ENCODE results near the gene LCNL1.

The LCNL1 gene

GRCh38 chr9:136962701-136963248, 20.0 kb upstream of the LCNL1 start:
- peak overlapping the region; percentile 61 for H3K18ac ChIP-seq (ENCODE audit: low read length)
- peak overlapping the region; percentile 76 for H2AK5ac ChIP-seq (ENCODE audit: low read depth, low read length)
- H3K14ac ChIP-seq (ENCODE audit: low read length): peak overlapping the region; percentile 86
- H4K8ac ChIP-seq (ENCODE audit: low read depth, low read length): no peak overlapping the region
- no peak overlapping the region for H2AFZ ChIP-seq (ENCODE audit: low read length)
- H4K91ac ChIP-seq (ENCODE audit: low read depth, low read length, poor library complexity): no peak overlapping the region
- no peak overlapping the region for H2BK5ac ChIP-seq (ENCODE audit: low read length)
- no peaks in the 10 kb centered on the region for H3K36me3 ChIP-seq (replicated peaks in 1 of 2; ENCODE audit: control insufficient read depth in 2 of 2, insufficient read depth in 2 of 2, low read length in 2 of 2)
- H2BK120ac ChIP-seq (ENCODE audit: low read depth, low read length): no peak overlapping the region
- peaks cover 0 to 1% of the 10 kb centered on the region in 2 donors for H3K9me3 ChIP-seq (replicated peaks in 1 of 2; ENCODE audit: control insufficient read depth in 2 of 2, insufficient read depth in 1 of 2, low read depth in 1 of 2, low read length in 2 of 2)
- H2BK12ac ChIP-seq (ENCODE audit: low read length): peak overlapping the region; percentile 100
- peak overlapping the region; percentile 71 for H3K9ac ChIP-seq (ENCODE audit: low read depth, low read length, poor library complexity)
- peaks cover 3% of the 10 kb centered on the region for H3K79me1 ChIP-seq (ENCODE audit: low read depth, low read length)
- peaks cover 0 to 21% (median 0%) of the 10 kb centered on the region in 3 experiments for H3K27me3 ChIP-seq (ENCODE audit: control insufficient read depth in 3 of 3, insufficient read depth in 3 of 3, low read depth in 1 of 3, low read length in 3 of 3)
- no peak overlapping the region for H3K4ac ChIP-seq (ENCODE audit: low read length)
- H2BK15ac ChIP-seq (ENCODE audit: low read length): no peak overlapping the region
- no peak overlapping the region for H3K27ac ChIP-seq (replicated peaks; ENCODE audit: low read length)
- peak overlapping the region; percentile 66 for H3K23ac ChIP-seq (ENCODE audit: low read depth, low read length, poor library complexity)
- no peak for DNase-seq (ENCODE audit: low spot score)
- no peak overlapping the region for H3K4me2 ChIP-seq (ENCODE audit: insufficient read depth, low read length, poor library complexity, severe bottlenecking)
- H3K4me1 ChIP-seq (ENCODE audit: control insufficient read depth in 2 of 2, insufficient read depth in 1 of 2, low read depth in 1 of 2, low read length in 2 of 2): peaks cover 8 to 15% of the 10 kb centered on the region in 2 donors
- WGBS, 2 donors (ENCODE audit: extremely low coverage in 2 of 2, insufficient read length in 2 of 2, insufficient replicate concordance in 1 of 2): no CpG with 5 or more reads among the region's 11 CpGs
- no peak overlapping the region for H3K4me3 ChIP-seq (ENCODE audit: low read length in 2 of 2)

- no peak overlapping the region for H3K4me3 ChIP-seq (ENCODE audit: low read length in 2 of 2)
- H3K9ac ChIP-seq (ENCODE audit: low read depth, low read length, poor library complexity): no peak overlapping the region
- no peak for DNase-seq (ENCODE audit: low spot score)
- peak overlapping the region; percentile 66 for H3K4ac ChIP-seq (ENCODE audit: low read length)
- H2AFZ ChIP-seq (ENCODE audit: low read length): peak overlapping the region; percentile 56
- H2AK5ac ChIP-seq (ENCODE audit: low read depth, low read length): peak overlapping the region; percentile 76
- H2BK15ac ChIP-seq (ENCODE audit: low read length): peak overlapping the region; percentile 97
- no peak overlapping the region for H3K27ac ChIP-seq (replicated peaks; ENCODE audit: low read length)
- H3K79me1 ChIP-seq (ENCODE audit: low read depth, low read length): peaks cover 3% of the 10 kb centered on the region
- peak overlapping the region; percentile 21 for H3K14ac ChIP-seq (ENCODE audit: low read length)
- H3K9me3 ChIP-seq (replicated peaks in 1 of 2; ENCODE audit: control insufficient read depth in 2 of 2, insufficient read depth in 1 of 2, low read depth in 1 of 2, low read length in 2 of 2): peaks cover 0 to 1% of the 10 kb centered on the region in 2 donors
- H2BK5ac ChIP-seq (ENCODE audit: low read length): no peak overlapping the region
- no peak overlapping the region for H3K4me2 ChIP-seq (ENCODE audit: insufficient read depth, low read length, poor library complexity, severe bottlenecking)
- H4K8ac ChIP-seq (ENCODE audit: low read depth, low read length): no peak overlapping the region
- peak overlapping the region; percentile 81 for H2BK120ac ChIP-seq (ENCODE audit: low read depth, low read length)
- no peak overlapping the region for H3K23ac ChIP-seq (ENCODE audit: low read depth, low read length, poor library complexity)
- peak overlapping the region; percentile 83 for H3K18ac ChIP-seq (ENCODE audit: low read length)
- H4K91ac ChIP-seq (ENCODE audit: low read depth, low read length, poor library complexity): no peak overlapping the region
- peaks cover 0 to 21% (median 0%) of the 10 kb centered on the region in 3 experiments for H3K27me3 ChIP-seq (ENCODE audit: control insufficient read depth in 3 of 3, insufficient read depth in 3 of 3, low read depth in 1 of 3, low read length in 3 of 3)
- WGBS, 2 donors (ENCODE audit: extremely low coverage in 2 of 2, insufficient read length in 2 of 2, insufficient replicate concordance in 1 of 2): no CpG with 5 or more reads among the region's 15 CpGs
- no peaks in the 10 kb centered on the region for H3K36me3 ChIP-seq (replicated peaks in 1 of 2; ENCODE audit: control insufficient read depth in 2 of 2, insufficient read depth in 2 of 2, low read length in 2 of 2)
- H3K4me1 ChIP-seq (ENCODE audit: control insufficient read depth in 2 of 2, insufficient read depth in 1 of 2, low read depth in 1 of 2, low read length in 2 of 2): peaks cover 8 to 15% of the 10 kb centered on the region in 2 donors
- H2BK12ac ChIP-seq (ENCODE audit: low read length): peak overlapping the region; percentile 58
Measured at GRCh38 chr9:136963341-136963740, 19.5 kb upstream of the LCNL1 start.

DNA sequence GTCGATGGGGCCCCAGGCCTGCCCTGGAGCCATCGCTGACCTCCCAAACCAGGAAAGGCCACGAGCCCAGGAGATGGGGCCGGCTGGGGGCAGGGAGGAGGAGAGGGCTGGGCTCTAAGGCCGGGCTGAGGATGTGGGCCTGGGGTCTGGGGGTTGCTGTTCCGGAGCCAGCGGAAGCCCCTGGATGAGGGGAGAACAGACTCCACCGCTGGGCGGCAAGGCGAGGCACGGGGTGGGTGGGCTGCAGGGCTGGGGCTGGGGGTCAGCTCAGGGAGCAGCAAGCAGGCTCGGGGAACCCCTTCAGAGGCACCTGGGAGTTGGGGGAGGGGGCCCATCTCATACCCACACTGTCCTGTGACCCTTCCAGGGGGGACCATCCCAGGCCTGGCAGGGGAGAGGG, 19.0 kb upstream of the LCNL1 start:
- Histone ChIP-seq H3K27me3 (ENCODE audit: control insufficient read depth in 3 of 3, insufficient read depth in 3 of 3, low read depth in 1 of 3, low read length in 3 of 3) (peaks cover 0 to 21% (median 0%) of the 10 kb centered on the region in 3 experiments), H3K79me1 (ENCODE audit: low read depth, low read length) (peaks cover 1% of the 10 kb centered on the region), H3K4me1 (ENCODE audit: control insufficient read depth in 2 of 2, insufficient read depth in 1 of 2, low read depth in 1 of 2, low read length in 2 of 2) (peaks cover 8 to 15% of the 10 kb centered on the region in 2 donors), H3K4me3 (ENCODE audit: low read length in 2 of 2) (no peak overlapping the region), H3K14ac (ENCODE audit: low read length) (peak overlapping the region; percentile 8), H3K36me3 (replicated peaks in 1 of 2; ENCODE audit: control insufficient read depth in 2 of 2, insufficient read depth in 2 of 2, low read length in 2 of 2) (no peaks in the 10 kb centered on the region), H2BK15ac (ENCODE audit: low read length) (peak overlapping the region; percentile 97), H3K4ac (ENCODE audit: low read length) (peak overlapping the region; percentile 66), H4K8ac (ENCODE audit: low read depth, low read length) (no peak overlapping the region), H4K91ac (ENCODE audit: low read depth, low read length, poor library complexity) (no peak overlapping the region), H3K27ac (replicated peaks; ENCODE audit: low read length) (no peak overlapping the region), H3K18ac (ENCODE audit: low read length) (peak overlapping the region; percentile 85), H3K9ac (ENCODE audit: low read depth, low read length, poor library complexity) (no peak overlapping the region), H3K4me2 (ENCODE audit: insufficient read depth, low read length, poor library complexity, severe bottlenecking) (no peak overlapping the region), H2AFZ (ENCODE audit: low read length) (peak overlapping the region; percentile 56), H2AK5ac (ENCODE audit: low read depth, low read length) (peak overlapping the region; percentile 76), H2BK5ac (ENCODE audit: low read length) (no peak overlapping the region), H3K9me3 (replicated peaks in 1 of 2; ENCODE audit: control insufficient read depth in 2 of 2, insufficient read depth in 1 of 2, low read depth in 1 of 2, low read length in 2 of 2) (peaks cover 0 to 1% of the 10 kb centered on the region in 2 donors), H3K23ac (ENCODE audit: low read depth, low read length, poor library complexity) (no peak overlapping the region), H2BK120ac (ENCODE audit: low read depth, low read length) (peak overlapping the region; percentile 81), H2BK12ac (ENCODE audit: low read length) (peak overlapping the region; percentile 41)
- DNase-seq (ENCODE audit: low spot score): no peak
- WGBS, 2 donors (ENCODE audit: extremely low coverage in 2 of 2, insufficient read length in 2 of 2, insufficient replicate concordance in 1 of 2): no CpG with 5 or more reads among the region's 12 CpGs

DNA sequence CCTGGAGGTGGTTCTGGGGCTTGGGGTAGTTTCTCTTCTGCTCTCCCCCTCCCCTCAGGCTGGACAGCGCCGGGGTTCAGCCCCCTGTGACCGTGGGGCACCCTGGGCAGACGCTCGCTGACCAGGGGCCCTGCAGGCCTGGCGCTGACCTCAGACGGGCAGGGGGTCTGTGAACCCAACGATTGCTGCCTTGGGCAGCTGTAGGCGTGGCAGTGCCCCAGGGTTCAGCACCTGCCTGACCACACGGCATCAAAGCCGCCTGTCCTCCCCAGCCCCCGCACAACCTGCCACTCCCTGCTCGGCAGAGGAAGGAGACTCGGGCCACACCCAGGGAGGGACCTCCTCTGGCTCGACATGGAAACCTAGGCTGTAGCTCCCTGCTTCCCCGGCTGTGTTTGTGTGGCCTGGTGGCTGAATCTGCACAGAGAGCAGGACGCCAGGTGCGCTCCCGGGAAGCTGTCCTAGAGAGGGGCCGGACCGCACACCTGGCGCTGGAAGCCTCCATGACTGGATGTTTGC, 18.6 kb upstream of the LCNL1 start:
- peak overlapping the region; percentile 84 for H2BK12ac ChIP-seq (ENCODE audit: low read length)
- peaks cover 1% of the 10 kb centered on the region for H3K79me1 ChIP-seq (ENCODE audit: low read depth, low read length)
- H3K18ac ChIP-seq (ENCODE audit: low read length): peak overlapping the region; percentile 85
- H2BK15ac ChIP-seq (ENCODE audit: low read length): peak overlapping the region; percentile 89
- peak overlapping the region; percentile 38 for H3K14ac ChIP-seq (ENCODE audit: low read length)
- no peak overlapping the region for H3K4me3 ChIP-seq (ENCODE audit: low read length in 2 of 2)
- peaks cover 0 to 1% of the 10 kb centered on the region in 2 donors for H3K9me3 ChIP-seq (replicated peaks in 1 of 2; ENCODE audit: control insufficient read depth in 2 of 2, insufficient read depth in 1 of 2, low read depth in 1 of 2, low read length in 2 of 2)
- H3K4me1 ChIP-seq (ENCODE audit: control insufficient read depth in 2 of 2, insufficient read depth in 1 of 2, low read depth in 1 of 2, low read length in 2 of 2): peaks cover 8 to 15% of the 10 kb centered on the region in 2 donors
- H3K9ac ChIP-seq (ENCODE audit: low read depth, low read length, poor library complexity): peak overlapping the region; percentile 60
- peaks cover 0 to 21% (median 0%) of the 10 kb centered on the region in 3 experiments for H3K27me3 ChIP-seq (ENCODE audit: control insufficient read depth in 3 of 3, insufficient read depth in 3 of 3, low read depth in 1 of 3, low read length in 3 of 3)
- no peak overlapping the region for H3K27ac ChIP-seq (replicated peaks; ENCODE audit: low read length)
- peak overlapping the region; percentile 89 for H3K23ac ChIP-seq (ENCODE audit: low read depth, low read length, poor library complexity)
- no peak overlapping the region for H2AFZ ChIP-seq (ENCODE audit: low read length)
- peak overlapping the region; percentile 43 for H4K8ac ChIP-seq (ENCODE audit: low read depth, low read length)
- H3K4ac ChIP-seq (ENCODE audit: low read length): no peak overlapping the region
- H2BK5ac ChIP-seq (ENCODE audit: low read length): peak overlapping the region; percentile 24
- no peak overlapping the region for H3K4me2 ChIP-seq (ENCODE audit: insufficient read depth, low read length, poor library complexity, severe bottlenecking)
- no CpG with 5 or more reads among the region's 22 CpGs for whole genome bisulfite sequencing, 2 donors (ENCODE audit: extremely low coverage in 2 of 2, insufficient read length in 2 of 2, insufficient replicate concordance in 1 of 2)
- DNase-seq (ENCODE audit: low spot score): no peak
- peak overlapping the region; percentile 18 for H2BK120ac ChIP-seq (ENCODE audit: low read depth, low read length)
- H2AK5ac ChIP-seq (ENCODE audit: low read depth, low read length): peak overlapping the region; percentile 76
- no peak overlapping the region for H4K91ac ChIP-seq (ENCODE audit: low read depth, low read length, poor library complexity)
- no peaks in the 10 kb centered on the region for H3K36me3 ChIP-seq (replicated peaks in 1 of 2; ENCODE audit: control insufficient read depth in 2 of 2, insufficient read depth in 2 of 2, low read length in 2 of 2)
